Neural progenitor cell (in vitro differentiated cells): ENCODE results near the gene SHROOM4. TPM values are rescaled to one million over a fixed set of nuclear protein-coding genes. Genes with fewer than 3 reads are reported as not detected.

Experiments used
- DNase-seq: peaks from one replicate; pipeline ENCODE4 v3.0.0-alpha.2; 2016; ENCODE audit warnings: low spot score
- H2AFZ ChIP-seq: fragments of 200-600 bp; sonication (generic); replicated peaks from 2 replicates; pipeline ENCODE4 v1.6.1; 2016; ENCODE audit warnings: antibody characterized with exemption
- H3F3A ChIP-seq: fragments of 200-600 bp; sonication (generic); 2 replicates; pipeline ENCODE4 v1.6.1; 2016; ENCODE audit warnings: antibody characterized with exemption, low read depth
- H3K27ac ChIP-seq: fragments of 200-600 bp; sonication (generic); 2 replicates; pipeline ENCODE4 v1.5.1; 2016; ENCODE audit warnings: mild to moderate bottlenecking
- H3K27me3 ChIP-seq: fragments of 200-600 bp; sonication (generic); 2 replicates; pipeline ENCODE4 v1.6.1; 2016; ENCODE audit warnings: mild to moderate bottlenecking, moderate library complexity
- H3K36me3 ChIP-seq: fragments of 200-600 bp; sonication (generic); 2 replicates; pipeline ENCODE4 v1.5.1; 2016
- H3K4me1 ChIP-seq: fragments of 200-600 bp; sonication (generic); 2 replicates; pipeline ENCODE4 v1.6.1; 2016; ENCODE audit warnings: mixed run types
- H3K4me2 ChIP-seq: fragments of 200-600 bp; sonication (generic); 2 replicates; pipeline ENCODE4 v1.6.1; 2016
- H3K4me3 ChIP-seq: fragments of 200-600 bp; sonication (generic); 2 replicates; pipeline ENCODE4 v1.5.1; 2016
- H3K79me2 ChIP-seq: fragments of 200-600 bp; sonication (generic); 2 replicates; pipeline ENCODE4 v1.6.1; 2016; ENCODE audit warnings: low read depth
- H3K9ac ChIP-seq: fragments of 200-600 bp; sonication (generic); 2 replicates; pipeline ENCODE4 v1.6.1; 2016
- H3K9me3 ChIP-seq: fragments of 200-600 bp; sonication (generic); 2 replicates; pipeline ENCODE4 v1.5.1; 2016; ENCODE audit warnings: low read depth
- H4K20me1 ChIP-seq: fragments of 200-600 bp; sonication (generic); 2 replicates; pipeline ENCODE4 v1.6.1; 2016; ENCODE audit warnings: low read depth
- H3K27ac Mint-ChIP-seq: 3 replicates; pipeline ENCODE4 v1.8.0; 2021; ENCODE audit warnings: mixed read lengths
- H3K27me3 Mint-ChIP-seq: 2 replicates; pipeline ENCODE4 v1.8.0; 2022; ENCODE audit warnings: low read depth, mild to moderate bottlenecking, inconsistent platforms, moderate library complexity, mixed read lengths; ENCODE audit not compliant: insufficient read depth
- H3K36me3 Mint-ChIP-seq: 3 replicates; pipeline ENCODE4 v1.8.0; 2021; ENCODE audit warnings: mixed read lengths
- H3K4me1 Mint-ChIP-seq: 3 replicates; pipeline ENCODE4 v1.8.0; 2021; ENCODE audit warnings: mixed read lengths
- H3K4me3 Mint-ChIP-seq: 3 replicates; pipeline ENCODE4 v1.8.0; 2021; ENCODE audit warnings: mild to moderate bottlenecking, moderate library complexity, mixed read lengths
- H3K9me3 Mint-ChIP-seq: 3 replicates; pipeline ENCODE4 v1.8.0; 2020; ENCODE audit warnings: mixed read lengths
- EZH2 ChIP-seq: fragments of 200-600 bp; sonication (generic); IDR thresholded peaks from 2 replicates; pipeline ENCODE4 v1.6.1; 2017; ENCODE audit warnings: antibody characterized with exemption, mild to moderate bottlenecking, moderate library complexity
- EZH2phosphoT487 ChIP-seq: fragments of 200-600 bp; sonication (generic); IDR thresholded peaks from 2 replicates; pipeline ENCODE4 v1.6.1; 2017; ENCODE audit warnings: antibody characterized with exemption
- total RNA-seq: library from RNA; depleted of rRNA; stranded (reverse); fragments of >200 nt; gene quantifications from 2 replicates; pipeline ENCODE4 v1.2.3, GENCODE V29; 2015; ENCODE audit warnings: low replicate concordance
- TF ChIP-seq, protein P1 (sequence below): fragments of 200-600 bp; sonication (generic); IDR thresholded peaks from 2 replicates; pipeline ENCODE4 v1.5.1; 2017; ENCODE audit warnings: antibody characterized with exemption, mild to moderate bottlenecking

SHROOM4 gene
- total RNA-seq, 1 donor from 2014 or later, result 3.0 TPM

DNA sequence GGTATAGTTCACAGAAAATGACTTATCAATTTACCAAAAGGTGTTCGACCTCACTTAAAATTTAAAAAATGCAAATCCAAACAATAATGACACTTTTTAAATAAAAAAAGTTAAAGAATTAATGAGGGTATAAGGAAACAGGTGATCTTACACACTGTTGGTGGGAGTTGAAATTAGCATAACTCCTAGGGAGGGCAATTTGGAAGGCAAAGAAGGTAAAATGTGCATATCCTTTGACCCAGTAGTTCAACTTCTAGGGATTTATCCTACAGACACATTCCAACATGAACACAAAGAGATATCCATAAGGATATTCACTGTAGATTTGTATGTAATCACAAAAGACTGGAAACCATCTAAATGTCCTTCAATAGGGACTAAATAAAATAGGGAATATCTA, 199.5 kb downstream of the SHROOM4 start:
- no peaks in the 10 kb centered on the region for H3K36me3 ChIP-seq
- TF ChIP-seq, protein P1, sequence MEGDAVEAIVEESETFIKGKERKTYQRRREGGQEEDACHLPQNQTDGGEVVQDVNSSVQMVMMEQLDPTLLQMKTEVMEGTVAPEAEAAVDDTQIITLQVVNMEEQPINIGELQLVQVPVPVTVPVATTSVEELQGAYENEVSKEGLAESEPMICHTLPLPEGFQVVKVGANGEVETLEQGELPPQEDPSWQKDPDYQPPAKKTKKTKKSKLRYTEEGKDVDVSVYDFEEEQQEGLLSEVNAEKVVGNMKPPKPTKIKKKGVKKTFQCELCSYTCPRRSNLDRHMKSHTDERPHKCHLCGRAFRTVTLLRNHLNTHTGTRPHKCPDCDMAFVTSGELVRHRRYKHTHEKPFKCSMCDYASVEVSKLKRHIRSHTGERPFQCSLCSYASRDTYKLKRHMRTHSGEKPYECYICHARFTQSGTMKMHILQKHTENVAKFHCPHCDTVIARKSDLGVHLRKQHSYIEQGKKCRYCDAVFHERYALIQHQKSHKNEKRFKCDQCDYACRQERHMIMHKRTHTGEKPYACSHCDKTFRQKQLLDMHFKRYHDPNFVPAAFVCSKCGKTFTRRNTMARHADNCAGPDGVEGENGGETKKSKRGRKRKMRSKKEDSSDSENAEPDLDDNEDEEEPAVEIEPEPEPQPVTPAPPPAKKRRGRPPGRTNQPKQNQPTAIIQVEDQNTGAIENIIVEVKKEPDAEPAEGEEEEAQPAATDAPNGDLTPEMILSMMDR, result no peak
- no peak for TF ChIP-seq EZH2phosphoT487
- TF ChIP-seq EZH2, result no peak
- Mint-ChIP-seq H3K27ac (no peak overlapping the region), H3K9me3 (no peaks in the 10 kb centered on the region), H3K27me3 (no peaks in the 10 kb centered on the region), H3K36me3 (no peaks in the 10 kb centered on the region), H3K4me1 (no peaks in the 10 kb centered on the region), H3K4me3 (no peak overlapping the region)
- H3K4me1 ChIP-seq, result no peaks in the 10 kb centered on the region
- no peaks in the 10 kb centered on the region for H3K9me3 ChIP-seq
- no peak overlapping the region for H3K4me3 ChIP-seq
- no peaks in the 10 kb centered on the region for H3K27me3 ChIP-seq
- H3K79me2 ChIP-seq, result no peaks in the 10 kb centered on the region
- DNase-seq, result no peak
- H3K9ac ChIP-seq, result no peak overlapping the region
- H3F3A ChIP-seq, result no peaks in the 10 kb centered on the region
- no peak overlapping the region for H3K27ac ChIP-seq
- no peaks in the 10 kb centered on the region for H4K20me1 ChIP-seq
- no peak overlapping the region for H3K4me2 ChIP-seq
- H2AFZ ChIP-seq, result no peak overlapping the region

DNA sequence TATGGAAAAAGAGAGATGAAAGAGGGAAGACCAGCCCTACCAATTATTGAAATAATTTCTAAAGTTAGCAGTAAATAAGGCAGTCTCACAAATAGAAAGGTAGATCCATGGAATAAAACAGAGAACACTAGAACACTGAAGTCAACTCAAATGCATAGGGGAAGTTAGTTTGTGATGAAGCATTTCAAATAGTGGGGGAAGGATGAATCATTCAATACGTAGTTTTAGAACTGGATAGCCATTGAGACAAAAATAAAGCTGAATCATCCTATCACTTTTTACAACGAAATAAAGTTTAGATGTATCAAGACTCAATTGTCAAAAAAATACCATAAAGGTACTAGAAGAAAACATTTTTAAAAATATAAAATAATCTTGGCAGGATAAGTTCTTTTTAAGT, 200.1 kb downstream of the SHROOM4 start:
- H3K36me3 Mint-ChIP-seq, result no peaks in the 10 kb centered on the region
- no peak overlapping the region for H3K9ac ChIP-seq
- TF ChIP-seq EZH2phosphoT487, result no peak
- H3K9me3 Mint-ChIP-seq, result no peaks in the 10 kb centered on the region
- no peaks in the 10 kb centered on the region for H3K4me1 ChIP-seq
- H3K27me3 Mint-ChIP-seq, result no peaks in the 10 kb centered on the region
- no peak overlapping the region for H2AFZ ChIP-seq
- H3K27me3 ChIP-seq, result no peaks in the 10 kb centered on the region
- H3K4me2 ChIP-seq, result no peak overlapping the region
- H3K79me2 ChIP-seq, result no peaks in the 10 kb centered on the region
- H4K20me1 ChIP-seq, result no peaks in the 10 kb centered on the region
- no peak overlapping the region for H3K27ac Mint-ChIP-seq
- no peak overlapping the region for H3K4me3 ChIP-seq
- DNase-seq, result no peak
- H3K4me3 Mint-ChIP-seq, result no peak overlapping the region
- H3K27ac ChIP-seq, result no peak overlapping the region
- no peaks in the 10 kb centered on the region for H3K36me3 ChIP-seq
- no peaks in the 10 kb centered on the region for H3K9me3 ChIP-seq
- H3F3A ChIP-seq, result no peaks in the 10 kb centered on the region
- H3K4me1 Mint-ChIP-seq, result no peaks in the 10 kb centered on the region

DNA sequence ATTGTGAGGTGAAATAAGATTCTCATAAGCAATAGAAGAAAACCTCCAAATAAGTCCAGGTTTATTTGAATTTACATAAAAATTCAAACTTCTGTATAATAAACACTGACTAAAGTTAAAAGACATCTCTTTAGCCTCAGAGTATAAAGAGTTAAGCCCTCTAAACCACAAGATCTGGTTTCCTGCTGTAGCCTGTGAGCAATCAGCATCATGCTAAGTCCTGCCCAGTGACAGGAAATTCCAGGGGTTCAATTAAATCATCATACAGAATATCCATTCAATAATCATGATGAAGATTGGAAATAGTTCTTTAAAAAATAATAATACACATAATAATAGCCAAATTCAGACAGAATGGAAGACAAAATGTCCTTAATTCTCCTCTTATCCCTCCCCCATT, 204.2 kb downstream of the SHROOM4 start:
- H3K27ac ChIP-seq, result no peak overlapping the region
- H2AFZ ChIP-seq, result no peak overlapping the region
- no peaks in the 10 kb centered on the region for H3K27me3 ChIP-seq
- H3K27me3 Mint-ChIP-seq, result no peaks in the 10 kb centered on the region
- H4K20me1 ChIP-seq, result no peaks in the 10 kb centered on the region
- H3K27ac Mint-ChIP-seq, result no peak overlapping the region
- no peak for DNase-seq
- TF ChIP-seq, protein P1, result no peak
- no peak for TF ChIP-seq EZH2phosphoT487
- no peak for TF ChIP-seq EZH2
- H3K9me3 ChIP-seq, result no peaks in the 10 kb centered on the region
- H3K4me1 Mint-ChIP-seq, result peaks cover 4% of the 10 kb centered on the region
- H3K79me2 ChIP-seq, result no peaks in the 10 kb centered on the region
- H3K9me3 Mint-ChIP-seq, result no peaks in the 10 kb centered on the region
- no peaks in the 10 kb centered on the region for H3K36me3 ChIP-seq
- no peaks in the 10 kb centered on the region for H3K36me3 Mint-ChIP-seq
- no peak overlapping the region for H3K4me3 ChIP-seq
- H3F3A ChIP-seq, result no peaks in the 10 kb centered on the region
- no peak overlapping the region for H3K9ac ChIP-seq
- no peak overlapping the region for H3K4me2 ChIP-seq
- no peaks in the 10 kb centered on the region for H3K4me1 ChIP-seq
- H3K4me3 Mint-ChIP-seq, result no peak overlapping the region

DNA sequence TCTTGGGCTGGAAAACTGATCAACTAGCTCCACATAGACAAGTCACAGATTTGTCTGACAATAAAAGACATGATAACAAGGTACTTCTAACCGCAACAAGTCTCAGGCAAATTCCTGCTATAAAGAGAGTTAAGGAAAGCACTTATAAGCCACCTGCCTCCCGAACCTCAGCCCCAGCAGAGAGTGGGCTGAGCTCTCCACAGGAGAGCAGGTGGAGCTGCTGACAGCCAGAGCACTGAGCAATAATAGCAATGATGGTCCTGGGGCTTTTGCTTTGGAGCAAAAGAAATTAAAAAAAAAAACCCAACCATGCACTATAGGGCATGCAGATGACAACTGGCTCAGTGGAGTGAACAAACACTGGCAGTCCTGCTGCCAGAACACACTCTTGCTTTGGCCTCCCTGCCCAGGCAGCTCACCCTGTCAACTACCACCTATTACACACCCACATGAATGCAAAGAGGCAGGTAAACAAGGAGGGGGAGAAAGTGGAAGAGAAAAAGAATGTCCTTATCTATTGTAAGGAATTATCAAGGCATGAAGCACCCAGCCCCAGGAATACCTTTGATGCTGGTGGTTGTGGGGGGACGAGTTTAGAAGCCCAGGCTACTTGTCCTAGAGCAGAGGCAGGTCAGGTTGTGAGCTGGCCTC, 207.6 kb downstream of the SHROOM4 start:
- Histone ChIP-seq H3K9me3 (no peaks in the 10 kb centered on the region), H2AFZ (no peak overlapping the region), H3K4me1 (no peaks in the 10 kb centered on the region), H3K4me2 (no peak overlapping the region), H4K20me1 (no peaks in the 10 kb centered on the region), H3K27ac (no peak overlapping the region), H3K27me3 (no peaks in the 10 kb centered on the region), H3K36me3 (no peaks in the 10 kb centered on the region), H3F3A (no peaks in the 10 kb centered on the region), H3K4me3 (no peak overlapping the region), H3K9ac (no peak overlapping the region), H3K79me2 (no peaks in the 10 kb centered on the region)
- Mint-ChIP-seq H3K27me3 (no peaks in the 10 kb centered on the region), H3K4me3 (no peak overlapping the region), H3K36me3 (no peaks in the 10 kb centered on the region), H3K9me3 (no peaks in the 10 kb centered on the region), H3K4me1 (peaks cover 4% of the 10 kb centered on the region), H3K27ac (no peak overlapping the region)
- no peak for TF ChIP-seq EZH2
- no peak for TF ChIP-seq EZH2phosphoT487
- TF ChIP-seq, protein P1, result no peak
- DNase-seq, result no peak
